ENCODE data around the gene KCNMA1.

DNA sequence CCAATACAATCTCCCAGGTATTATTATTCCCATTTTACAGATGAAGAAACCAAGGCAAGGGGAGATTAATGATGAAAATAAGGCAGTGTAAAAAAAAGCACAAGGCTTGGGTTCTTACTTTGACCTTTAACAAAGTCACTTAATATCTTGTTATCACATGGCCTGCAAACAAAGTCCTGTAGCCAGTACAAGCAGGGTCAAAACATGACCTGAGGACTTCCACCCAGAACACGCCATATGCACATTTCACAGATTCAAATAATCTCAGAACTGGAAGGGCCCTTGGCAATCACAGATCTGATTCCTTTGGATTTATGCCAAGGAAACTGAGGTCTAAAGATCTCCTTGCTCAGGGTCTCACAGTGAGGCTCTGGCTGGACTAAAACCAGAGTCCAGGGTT is 162.1 kb downstream of the KCNMA1 start:
- TF ChIP-seq, protein P1, sequence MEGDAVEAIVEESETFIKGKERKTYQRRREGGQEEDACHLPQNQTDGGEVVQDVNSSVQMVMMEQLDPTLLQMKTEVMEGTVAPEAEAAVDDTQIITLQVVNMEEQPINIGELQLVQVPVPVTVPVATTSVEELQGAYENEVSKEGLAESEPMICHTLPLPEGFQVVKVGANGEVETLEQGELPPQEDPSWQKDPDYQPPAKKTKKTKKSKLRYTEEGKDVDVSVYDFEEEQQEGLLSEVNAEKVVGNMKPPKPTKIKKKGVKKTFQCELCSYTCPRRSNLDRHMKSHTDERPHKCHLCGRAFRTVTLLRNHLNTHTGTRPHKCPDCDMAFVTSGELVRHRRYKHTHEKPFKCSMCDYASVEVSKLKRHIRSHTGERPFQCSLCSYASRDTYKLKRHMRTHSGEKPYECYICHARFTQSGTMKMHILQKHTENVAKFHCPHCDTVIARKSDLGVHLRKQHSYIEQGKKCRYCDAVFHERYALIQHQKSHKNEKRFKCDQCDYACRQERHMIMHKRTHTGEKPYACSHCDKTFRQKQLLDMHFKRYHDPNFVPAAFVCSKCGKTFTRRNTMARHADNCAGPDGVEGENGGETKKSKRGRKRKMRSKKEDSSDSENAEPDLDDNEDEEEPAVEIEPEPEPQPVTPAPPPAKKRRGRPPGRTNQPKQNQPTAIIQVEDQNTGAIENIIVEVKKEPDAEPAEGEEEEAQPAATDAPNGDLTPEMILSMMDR (IDR thresholded peaks at IDR 0.05 in 4 of 5, conservative IDR thresholded peaks at IDR 0.05 in 1 of 5) = no peak
- no peak for TF ChIP-seq POLR2A (IDR thresholded peaks at IDR 0.05)
